Fibroblast of the conjunctiva (primary cell): ENCODE results near the gene SLC35F1.

ENCODE experiments used
- DNase-seq: peaks from one replicate; pipeline ENCODE4 v3.0.0-alpha.2; 2010; ENCODE audit warnings: low read depth

SLC35F1 gene

DNA sequence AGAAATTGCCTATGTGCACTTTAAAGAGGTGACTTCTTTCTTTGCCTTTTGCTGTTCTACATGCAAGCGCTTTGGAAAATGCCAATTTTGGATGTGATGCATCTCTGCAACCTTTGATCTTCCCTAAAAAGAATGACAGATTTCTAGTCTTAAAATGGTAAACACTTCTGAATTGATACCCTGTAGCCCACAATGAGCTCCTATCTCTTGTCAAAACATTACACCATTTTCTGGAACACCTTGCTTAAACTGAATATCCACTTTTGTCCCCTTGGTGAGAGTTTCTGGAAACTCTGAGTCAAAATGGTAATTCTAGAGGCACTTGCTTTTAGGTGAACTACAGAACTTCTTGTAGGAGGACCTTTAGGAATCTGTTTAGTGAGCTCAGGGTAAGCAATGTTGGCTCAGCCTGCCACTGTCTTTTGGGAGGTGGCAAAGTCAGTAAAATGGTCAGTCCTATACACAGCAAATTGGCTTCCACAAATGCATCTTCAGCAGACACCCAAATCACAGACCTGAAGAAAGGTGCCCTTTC lies 216.5 kb downstream of the SLC35F1 start:
- no peak for DNase-seq

DNA sequence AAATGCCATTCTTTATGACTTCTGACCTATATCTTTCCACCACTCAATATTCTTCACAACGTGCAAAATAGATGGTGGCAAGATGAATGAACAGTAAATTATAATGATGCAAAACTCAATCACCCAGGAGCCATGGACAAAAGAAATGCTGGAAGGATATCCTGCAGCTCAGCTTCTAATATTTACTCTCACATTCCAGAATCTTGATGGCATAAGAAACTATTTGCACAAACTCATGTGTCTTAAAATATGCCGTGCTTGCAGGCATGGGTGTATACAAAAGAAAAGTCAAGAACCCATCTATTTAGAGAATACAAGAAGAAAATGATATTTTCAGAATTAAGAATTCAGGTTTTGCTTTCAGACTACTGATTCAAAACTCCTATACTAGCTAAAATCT lies 217.8 kb downstream of the SLC35F1 start:
- DNase-seq: no peak

DNA sequence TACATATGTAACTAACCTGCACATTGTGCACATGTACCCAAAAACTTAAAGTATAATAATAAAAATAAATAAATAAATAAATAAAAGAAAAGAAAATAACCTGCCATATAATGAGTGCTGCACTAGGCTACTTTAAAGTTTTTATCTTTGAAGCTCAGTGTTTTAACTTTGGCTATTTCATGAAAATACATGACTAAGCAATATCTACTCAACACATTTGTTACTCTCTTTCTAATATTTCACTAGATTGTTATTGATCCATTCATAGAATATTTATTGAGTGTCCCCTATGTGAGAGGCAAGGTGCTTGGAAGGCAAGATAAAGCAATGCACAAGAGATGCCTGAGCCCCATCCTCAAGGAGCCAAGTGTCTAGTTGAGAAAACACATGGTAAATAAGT lies 221.7 kb downstream of the SLC35F1 start:
- no peak for DNase-seq

DNA sequence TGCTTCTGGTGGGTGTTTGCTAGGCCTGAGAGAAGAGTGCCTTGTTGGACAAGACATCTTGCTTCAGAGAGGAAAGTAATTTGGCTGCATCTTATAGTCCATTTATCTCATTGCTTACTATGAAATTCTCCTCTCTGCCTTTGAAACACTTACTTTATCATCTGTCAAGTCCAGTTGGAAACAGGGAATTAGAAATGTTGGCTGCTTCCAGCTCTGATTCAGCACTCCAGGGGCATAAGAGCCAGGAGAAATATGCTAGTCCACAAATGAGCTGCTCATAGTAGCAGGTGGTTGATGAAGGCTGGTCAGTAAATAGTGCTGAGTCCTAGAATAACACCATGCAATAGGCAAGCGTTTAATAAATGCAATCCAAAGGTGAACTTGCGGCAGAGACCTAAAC lies 227.1 kb downstream of the SLC35F1 start:
- DNase-seq: no peak

DNA sequence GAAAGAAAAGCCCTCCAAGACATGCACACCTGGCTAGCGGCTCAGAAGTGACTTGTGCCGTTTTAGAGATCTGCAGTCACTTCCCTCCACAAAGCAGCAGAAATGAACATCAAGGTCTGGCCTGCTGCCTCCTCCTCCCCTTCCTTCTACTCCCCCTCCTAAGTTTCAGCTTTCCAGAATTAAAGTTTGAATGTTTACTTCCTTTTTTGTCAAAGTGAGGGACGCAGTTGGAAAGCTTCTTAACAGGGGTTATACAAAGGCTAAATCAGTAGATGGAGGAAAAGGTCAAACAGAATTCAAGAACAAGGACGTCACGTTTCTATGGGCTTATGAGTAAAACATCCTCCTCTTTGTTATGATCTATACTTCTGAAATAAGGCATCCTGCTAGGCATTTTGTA lies 227.7 kb downstream of the SLC35F1 start:
- DNase-seq: no peak

DNA sequence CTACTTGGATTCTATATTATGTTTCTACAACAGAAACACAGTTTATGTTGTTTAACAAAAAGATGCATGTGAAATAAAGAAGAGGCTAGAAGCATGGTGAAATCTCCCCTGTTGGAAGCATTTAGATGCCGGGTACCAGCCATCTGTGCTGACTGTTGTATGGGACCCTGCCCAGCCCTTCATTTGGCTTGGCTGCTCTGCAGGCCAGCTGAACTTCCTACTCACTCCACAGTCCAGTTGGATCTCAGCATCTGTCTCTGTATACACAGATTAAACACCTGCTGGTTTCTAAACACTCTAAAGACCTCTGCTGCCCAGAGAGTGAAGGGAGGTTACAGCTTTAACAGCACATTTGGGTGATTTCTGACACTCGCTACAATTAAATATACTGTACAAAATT lies 228.3 kb downstream of the SLC35F1 start:
- DNase-seq: no peak

DNA sequence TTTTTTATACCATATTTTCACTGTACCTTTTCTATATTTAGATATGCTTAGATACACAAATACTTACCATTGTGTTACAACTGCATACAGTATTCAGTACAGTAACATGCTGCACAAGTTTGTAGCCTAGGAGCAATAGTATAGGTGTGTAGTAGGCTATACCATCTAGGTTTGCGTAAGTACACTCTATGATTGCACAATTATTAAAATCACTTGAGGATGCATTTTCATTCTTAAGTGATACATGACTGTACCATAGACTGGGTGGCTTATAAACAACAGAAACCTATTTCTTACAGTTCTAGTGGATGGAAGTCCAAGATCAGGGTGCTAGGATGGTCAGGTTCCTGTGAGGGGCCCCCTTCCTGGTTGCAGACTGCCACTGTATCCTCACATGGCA lies 234.1 kb downstream of the SLC35F1 start:
- DNase-seq: no peak

DNA sequence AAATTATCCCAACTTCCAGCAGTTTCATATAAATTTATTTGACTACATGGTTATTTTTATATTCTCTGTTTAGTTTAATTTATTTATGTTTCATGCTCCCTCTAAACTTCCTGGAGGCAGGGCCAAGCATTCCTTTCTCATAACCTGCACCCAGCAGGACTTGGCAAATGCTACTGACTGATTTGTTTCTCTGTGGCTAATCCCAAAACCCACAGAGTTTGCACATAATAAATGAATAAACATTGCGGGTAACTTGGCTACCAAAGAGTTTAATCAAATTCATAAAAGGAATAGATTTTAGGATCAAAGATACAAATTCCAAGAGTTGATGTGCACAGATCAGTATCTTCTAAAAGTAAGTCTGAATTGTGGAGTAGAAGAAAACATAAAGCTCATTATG lies 239.5 kb downstream of the SLC35F1 start:
- DNase-seq: no peak

DNA sequence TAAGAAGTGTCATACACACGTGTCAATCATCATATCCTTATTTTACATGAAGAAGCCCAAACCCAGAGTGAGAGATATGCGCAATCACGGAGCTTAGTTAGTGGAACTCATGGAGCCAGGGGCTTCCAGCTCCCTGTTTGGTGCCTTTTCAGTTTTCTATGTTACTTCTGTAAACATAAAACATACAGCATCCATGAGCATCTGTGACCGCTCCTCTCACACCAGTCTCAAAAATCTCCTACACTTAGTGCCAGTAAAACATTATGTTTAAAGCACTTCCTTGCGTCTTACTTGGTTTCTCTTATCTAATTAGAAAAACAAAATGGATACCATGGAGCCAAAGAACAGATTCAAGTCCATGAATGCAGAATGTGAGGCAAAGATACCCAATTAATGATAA lies 240.4 kb downstream of the SLC35F1 start:
- no peak for DNase-seq

DNA sequence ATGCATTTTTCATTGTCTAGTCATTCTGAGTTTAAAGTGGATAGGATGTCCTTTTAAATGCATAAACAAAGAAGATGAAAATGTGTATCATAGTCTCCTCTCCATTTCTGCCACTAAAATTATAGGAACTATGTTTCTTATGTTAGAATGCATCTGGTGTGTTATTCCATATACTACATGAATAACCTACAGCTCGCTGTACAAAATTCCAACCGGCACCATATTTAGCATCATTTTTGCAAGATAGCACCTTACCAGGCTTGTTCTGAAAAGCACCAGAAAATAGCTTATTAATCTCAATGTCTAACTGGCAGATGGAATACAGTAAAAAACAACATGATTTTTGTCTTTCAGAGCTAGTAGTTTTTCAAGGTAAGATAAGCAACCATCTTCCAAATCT lies 241.5 kb downstream of the SLC35F1 start:
- DNase-seq: no peak

DNA sequence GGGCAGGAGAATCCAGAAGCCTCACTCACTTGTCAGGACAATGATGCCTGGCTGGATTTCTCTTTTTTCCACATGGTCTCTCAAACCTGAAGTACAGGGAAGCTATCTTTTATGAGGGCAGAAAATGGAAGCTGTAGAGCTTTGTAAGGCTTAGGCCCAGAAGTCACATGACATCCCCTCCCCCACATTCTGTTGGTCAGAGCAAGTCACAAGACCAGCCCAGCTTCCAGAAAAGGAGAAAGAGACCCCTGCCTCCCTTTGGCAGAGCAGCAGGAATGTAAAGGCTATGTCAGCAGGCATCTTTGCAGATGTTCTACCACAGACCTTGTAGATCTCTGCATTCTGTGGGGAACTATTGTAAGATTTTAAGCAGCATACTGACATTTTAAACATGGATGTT lies 245.5 kb downstream of the SLC35F1 start:
- DNase-seq: no peak

DNA sequence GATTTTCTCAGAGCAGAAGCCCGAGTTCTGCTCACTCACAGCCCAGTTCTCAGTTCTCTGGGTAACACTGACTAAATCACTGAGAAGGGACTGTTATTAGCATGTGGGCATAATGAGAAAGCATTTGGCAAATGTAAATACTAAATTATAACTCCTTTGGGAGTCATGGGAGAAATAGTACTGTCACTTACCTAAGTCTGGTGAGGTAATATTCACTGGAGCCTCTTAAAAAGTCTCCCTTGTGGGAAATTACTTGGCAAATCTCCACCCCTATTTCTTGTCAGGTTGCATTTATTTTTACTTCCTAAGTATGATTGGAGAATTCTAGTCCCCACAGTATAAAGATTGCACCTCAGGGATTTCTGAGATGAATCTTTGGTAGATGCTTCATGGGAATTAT lies 254.3 kb downstream of the SLC35F1 start:
- DNase-seq: no peak

DNA sequence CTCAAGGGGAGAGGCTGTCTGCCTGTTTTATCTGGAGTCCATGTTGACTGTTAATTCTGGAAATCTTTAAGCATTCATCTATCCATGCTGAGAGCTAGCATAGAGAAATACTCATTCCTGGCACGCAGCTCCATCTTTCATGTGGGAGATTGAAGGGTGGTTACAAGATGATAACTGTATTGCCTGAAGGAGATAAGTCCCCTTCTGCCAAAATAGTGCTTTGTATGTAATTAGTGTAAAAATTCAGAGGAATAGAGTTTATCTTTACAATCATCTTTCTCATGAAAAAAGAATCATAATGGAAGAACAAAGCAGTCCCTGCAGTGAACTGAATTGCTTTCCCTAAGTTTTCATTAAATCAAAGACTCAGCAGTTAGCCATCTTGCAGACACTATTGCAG lies 256.5 kb downstream of the SLC35F1 start:
- no peak for DNase-seq

DNA sequence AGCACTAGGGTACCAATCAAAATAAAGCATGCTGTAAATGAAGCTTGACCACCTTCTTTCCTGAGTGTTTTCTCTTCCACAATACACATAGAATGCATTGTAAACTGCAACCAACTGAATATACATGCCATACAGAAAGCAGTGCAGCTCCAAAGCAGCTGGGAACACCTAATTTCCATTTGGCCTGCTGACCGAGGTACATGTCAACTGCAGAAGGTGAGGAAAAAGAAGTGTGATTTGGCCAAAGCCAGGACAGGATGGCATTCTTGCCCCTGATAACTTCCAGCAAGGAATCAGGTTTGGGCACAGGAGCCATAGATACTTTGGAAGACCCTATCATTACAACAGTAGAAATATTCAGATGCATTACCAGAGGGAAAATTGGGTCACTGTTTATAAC lies 258.4 kb downstream of the SLC35F1 start:
- DNase-seq: no peak

DNA sequence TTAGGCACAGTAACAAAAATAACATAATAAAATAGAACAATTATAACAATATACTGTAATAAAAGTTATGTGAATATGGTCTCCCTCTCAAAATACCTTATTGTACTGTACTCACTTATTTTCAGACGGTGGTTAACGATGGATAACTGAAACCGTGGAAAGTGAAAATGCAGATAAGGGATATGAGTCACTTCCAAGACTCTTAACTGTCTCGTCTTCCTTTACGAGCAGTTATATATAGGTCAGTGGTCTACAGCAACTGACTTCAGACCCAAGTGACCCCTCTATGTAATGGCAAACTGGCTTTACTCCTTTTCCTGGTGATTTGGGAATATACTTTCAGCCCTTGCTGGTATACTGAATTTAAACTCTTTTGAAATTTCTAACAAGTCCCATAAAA lies 261.4 kb downstream of the SLC35F1 start:
- DNase-seq: no peak

DNA sequence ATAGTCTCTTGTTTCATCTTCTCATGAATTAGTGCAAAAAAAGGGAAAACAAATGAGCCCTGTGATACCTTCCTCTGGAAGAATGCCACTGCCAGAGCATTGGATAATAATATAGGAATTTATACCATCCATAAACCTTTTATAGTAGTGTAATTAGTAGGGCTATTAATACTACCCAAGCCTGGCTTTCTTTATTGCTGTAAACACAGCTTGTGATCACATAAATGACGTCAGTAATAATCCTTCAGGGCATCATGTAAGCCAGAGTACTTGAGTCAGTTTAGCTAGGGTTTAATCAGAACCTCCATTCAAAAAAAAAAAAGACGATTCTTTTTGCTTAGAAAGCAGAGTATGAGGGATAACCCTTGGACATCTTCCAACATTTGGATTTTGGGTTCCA lies 264.8 kb downstream of the SLC35F1 start:
- DNase-seq: no peak

DNA sequence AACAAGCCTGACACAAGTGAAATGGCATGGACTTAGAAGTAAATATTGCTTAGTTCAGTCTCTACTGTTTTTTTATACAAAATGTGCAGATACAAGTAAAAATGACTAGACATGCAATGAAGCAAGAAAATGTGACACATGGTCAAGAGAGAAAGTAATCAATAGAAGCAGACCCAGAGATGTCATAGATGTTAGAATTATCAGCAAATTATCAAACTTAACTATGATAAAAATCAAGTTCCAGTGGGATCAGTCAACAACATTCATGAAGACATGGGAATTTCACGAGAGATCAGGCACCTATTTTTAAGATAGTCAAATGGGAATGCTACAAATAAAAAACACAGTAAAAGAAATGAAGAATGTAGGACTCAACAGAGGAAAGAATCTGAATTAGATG lies 267.0 kb downstream of the SLC35F1 start:
- no peak for DNase-seq

DNA sequence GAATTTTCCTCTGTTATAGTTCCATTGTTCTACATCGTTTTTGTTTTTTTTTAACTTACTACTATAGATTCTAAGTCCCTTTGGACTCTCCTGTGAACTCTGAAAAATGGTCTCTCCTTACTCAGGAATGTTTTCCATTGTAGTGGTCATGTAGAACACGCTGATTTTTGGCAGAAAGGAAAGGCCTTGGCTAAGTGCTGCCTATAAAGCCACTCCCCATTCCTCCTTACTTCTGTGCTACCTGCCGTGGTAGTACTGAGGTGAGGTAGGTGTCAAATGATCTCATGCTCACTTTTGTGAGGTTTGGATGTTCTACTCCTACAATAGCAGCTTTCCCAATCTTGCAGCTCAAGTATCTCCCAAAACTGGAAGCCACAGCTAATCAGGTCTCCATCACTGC lies 270.7 kb downstream of the SLC35F1 start:
- no peak for DNase-seq

DNA sequence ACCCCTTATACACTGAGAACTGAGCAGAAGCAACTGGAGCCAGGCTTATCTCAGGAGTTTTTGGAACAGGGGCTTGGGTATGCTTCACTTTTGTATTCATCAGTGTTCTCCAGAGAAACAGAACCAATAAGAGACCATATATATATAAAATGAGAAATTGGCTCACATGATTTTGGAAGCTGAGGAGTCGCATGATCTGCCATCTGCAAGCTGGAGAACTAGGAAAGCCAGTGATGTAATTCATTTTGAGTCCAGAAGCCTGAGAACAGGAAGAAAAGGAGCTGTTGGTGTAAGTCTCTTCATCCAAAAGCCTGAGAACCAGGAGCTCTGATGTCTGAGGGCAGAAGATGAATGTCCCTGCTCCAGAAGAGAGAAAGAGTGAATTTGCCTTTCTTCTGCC lies 272.0 kb downstream of the SLC35F1 start:
- DNase-seq: no peak

DNA sequence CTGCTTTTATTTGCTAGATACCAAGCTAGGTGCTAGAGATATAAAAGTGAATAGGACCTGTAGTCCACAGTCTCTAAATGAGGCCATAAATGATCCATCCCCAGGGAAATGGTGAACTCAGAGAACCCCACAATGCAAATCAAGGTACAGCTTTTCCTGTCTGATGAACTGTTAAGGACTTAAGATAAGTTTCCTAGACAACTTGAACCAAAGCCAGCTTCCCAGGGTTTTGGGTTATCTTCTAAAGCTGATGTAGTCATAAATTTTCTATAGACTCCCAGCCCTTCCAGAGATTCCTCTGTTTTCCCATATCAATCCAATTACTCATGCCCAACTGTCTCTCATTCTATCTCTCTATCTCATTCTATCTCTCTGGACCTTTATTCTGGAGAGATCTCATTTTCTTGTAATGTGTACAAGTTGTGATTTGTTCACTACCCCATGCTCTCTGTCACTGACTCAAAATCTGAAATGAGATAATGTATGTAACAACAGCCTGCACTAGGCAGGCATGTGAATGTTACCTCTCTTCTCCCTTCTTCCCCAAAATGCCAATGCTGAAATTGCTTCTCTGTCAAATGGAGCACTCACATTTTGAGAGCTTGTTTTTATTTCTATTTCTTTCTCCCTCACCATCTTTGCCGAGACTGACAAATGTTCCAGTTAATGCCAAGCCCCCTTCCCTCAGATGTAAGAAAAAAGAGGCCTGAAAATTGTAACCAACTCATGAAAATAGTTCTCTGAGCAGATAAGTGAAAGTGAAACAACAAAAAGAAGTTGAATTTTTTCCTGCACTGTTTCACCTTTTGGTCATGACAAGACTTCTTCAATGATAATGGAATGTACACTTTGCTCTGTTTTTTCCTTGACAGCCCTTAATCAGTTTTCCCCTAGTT lies 279.9 kb downstream of the SLC35F1 start:
- DNase-seq: no peak

DNA sequence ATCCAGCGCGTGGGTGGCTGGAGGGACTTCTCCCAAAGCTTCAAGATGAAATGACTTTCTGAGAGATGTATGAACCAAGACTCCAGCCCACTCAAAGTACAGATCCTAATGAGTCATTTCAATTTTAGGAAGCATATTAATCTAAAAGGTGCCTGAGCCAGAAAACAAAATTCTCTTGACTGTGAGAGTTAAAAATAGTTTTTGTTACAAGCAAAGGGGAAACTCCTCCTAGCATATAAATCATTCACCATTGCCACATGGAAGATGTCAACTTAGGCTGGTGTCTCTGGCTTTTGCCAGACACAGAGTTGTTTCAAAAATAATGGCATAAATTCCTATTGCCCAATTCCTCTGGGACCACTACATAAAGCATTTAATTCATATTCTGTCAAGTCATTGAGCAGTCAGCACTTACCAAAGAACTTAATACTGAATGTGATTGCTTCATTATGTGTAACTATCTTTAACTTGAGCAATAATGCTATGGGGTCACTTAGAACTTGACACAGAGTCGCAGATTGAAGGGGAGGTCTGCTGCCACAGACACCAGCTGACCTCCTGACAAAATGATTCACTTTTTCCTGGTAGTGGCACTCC lies 280.6 kb downstream of the SLC35F1 start:
- peak; percentile 5 for DNase-seq

DNA sequence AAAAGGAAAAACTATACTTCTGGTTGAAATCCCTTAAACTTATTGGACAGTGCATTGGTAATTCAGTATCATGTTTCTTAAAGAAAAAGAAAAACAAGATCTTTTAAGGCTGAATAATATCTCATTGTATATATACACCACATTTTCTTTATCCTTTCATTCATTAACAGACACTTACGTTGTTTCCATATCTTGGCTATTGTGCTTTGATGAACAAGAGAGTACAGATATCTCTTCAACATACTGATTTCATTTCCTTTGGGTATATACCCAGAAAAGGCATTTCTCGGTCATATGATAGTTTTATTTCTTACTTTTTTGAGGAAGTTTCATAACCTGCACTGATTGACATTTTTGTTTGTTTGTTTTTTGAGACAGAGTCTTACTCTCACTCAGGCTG lies 281.5 kb downstream of the SLC35F1 start:
- DNase-seq: no peak

DNA sequence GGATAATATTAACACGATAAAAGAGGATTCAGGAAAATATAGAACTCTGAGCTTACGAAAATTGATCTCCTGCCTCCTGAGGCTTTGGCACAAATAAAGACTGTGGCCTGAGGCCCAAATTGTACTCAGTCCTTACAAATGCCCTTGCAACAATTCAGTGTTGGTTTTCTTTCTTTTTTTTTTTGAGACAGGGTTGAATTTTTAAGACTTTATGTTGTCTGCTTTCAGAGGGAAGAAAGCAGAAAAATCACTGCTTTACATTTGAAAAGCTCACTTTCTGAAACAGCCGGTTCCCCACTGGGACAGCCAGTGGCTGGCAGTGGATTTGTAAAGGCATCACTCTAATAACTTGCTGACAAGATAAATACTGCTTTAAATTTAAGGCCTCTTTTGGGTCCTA lies 290.5 kb downstream of the SLC35F1 start:
- no peak for DNase-seq

DNA sequence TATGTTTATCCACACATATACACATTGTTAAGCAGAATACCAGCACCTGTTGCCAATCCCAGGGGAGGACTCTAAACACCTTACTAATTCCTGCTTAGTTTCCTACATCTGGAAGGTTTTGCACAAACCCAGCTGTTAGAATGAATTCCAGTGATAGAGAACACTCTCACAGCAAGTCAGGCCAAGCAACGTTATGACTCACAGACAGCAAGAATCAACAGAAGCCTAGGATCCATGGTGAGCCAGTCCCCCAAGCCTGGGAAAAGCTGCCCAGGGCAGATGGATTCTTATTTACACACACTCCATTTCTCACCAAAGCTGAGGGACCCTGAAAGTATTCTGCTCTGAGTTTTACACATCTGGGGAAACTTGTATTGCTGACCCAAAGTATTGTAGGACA lies 291.7 kb downstream of the SLC35F1 start:
- no peak for DNase-seq
